DMS153 (cell line): Measurements from ENCODE around the gene CXCL14.

ENCODE experiments used
- DNase-seq: peaks from one replicate; lab custom pipeline; 2025; lab: John Stamatoyannopoulos, UW

Gene CXCL14

GRCh38 chr5:135596157-135596763 is 17.5 kb upstream of the CXCL14 start:
- DNase-seq = no peak

- no peak for DNase-seq
Observed at GRCh38 chr5:135594416-135594960, 15.7 kb upstream of the CXCL14 start.

GRCh38 chr5:135593886-135594285 is 15.1 kb upstream of the CXCL14 start:
- no peak for DNase-seq

GRCh38 chr5:135593141-135593540 is 14.3 kb upstream of the CXCL14 start:
- no peak for DNase-seq

- no peak for DNase-seq
Observed at GRCh38 chr5:135592312-135593045, 13.7 kb upstream of the CXCL14 start.

GRCh38 chr5:135591277-135591676 is 12.5 kb upstream of the CXCL14 start:
- no peak for DNase-seq

- DNase-seq = no peak
Observed at GRCh38 chr5:135589152-135589551, 10.4 kb upstream of the CXCL14 start.

GRCh38 chr5:135587721-135588663 is 9.2 kb upstream of the CXCL14 start:
- no peak for DNase-seq

- DNase-seq = no peak
Observed at GRCh38 chr5:135584918-135585317, 6.1 kb upstream of the CXCL14 start.

- no peak for DNase-seq
Observed at GRCh38 chr5:135584276-135584675, 5.5 kb upstream of the CXCL14 start.

- DNase-seq = no peak
Observed at GRCh38 chr5:135582099-135582781, 3.4 kb upstream of the CXCL14 start.

GRCh38 chr5:135578305-135578684 is 496 bp downstream of the CXCL14 start:
- DNase-seq = no peak

GRCh38 chr5:135577421-135577820 is 1.4 kb downstream of the CXCL14 start:
- DNase-seq = no peak

GRCh38 chr5:135576075-135576599 is 2.7 kb downstream of the CXCL14 start:
- no peak for DNase-seq

GRCh38 chr5:135574493-135574892 is 4.3 kb downstream of the CXCL14 start:
- no peak for DNase-seq

- no peak for DNase-seq
Observed at GRCh38 chr5:135571902-135572301, 6.9 kb downstream of the CXCL14 start.

GRCh38 chr5:135571066-135571609 is 7.7 kb downstream of the CXCL14 start:
- no peak for DNase-seq

GRCh38 chr5:135570453-135570764 is 8.4 kb downstream of the CXCL14 start:
- DNase-seq = no peak

- no peak for DNase-seq
Observed at GRCh38 chr5:135569755-135570452, 8.9 kb downstream of the CXCL14 start.

GRCh38 chr5:135568923-135569360 is 9.8 kb downstream of the CXCL14 start:
- DNase-seq = no peak

GRCh38 chr5:135568246-135568645 is 10.5 kb downstream of the CXCL14 start:
- no peak for DNase-seq
